Measurements from ENCODE around the gene ACYP2. TPM values are rescaled to one million over a fixed set of nuclear protein-coding genes. Genes with fewer than 3 reads are reported as not detected.

ACYP2 gene
- total RNA-seq, 4 donors from 2014 or later: 15.4 to 28.7 (median 22.7) TPM

DNA sequence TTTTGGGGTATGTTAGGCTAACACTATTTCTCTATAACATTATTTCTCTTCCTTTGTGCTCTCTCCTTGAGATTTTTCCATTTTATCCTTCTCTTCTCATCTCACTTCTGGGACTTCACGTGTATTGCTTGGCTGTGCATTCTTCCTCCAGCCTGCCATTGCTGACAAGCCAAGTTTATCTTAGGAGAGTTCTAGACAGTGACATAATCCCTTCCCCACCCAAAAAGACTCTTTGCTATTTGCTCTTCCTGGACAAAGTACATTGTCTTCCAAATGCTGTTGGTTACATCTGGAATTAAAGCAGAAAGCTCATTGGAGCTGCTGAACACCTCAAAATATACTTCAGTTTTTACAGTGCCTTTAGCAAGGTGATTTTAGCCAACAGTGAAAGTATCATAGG lies 131.7 kb downstream of the ACYP2 start:
- H3K27ac ChIP-seq (replicated peaks in 1 of 4): peak overlapping the region; percentile 2 to 59 (median 40)
- no peak for DNase-seq (ENCODE audit: extremely low spot score)
- H3K9me3 ChIP-seq: no peaks in the 10 kb centered on the region
- H3K36me3 ChIP-seq: no peaks in the 10 kb centered on the region
- no peak overlapping the region for H3K4me3 ChIP-seq
- H3K4me1 ChIP-seq: peaks cover 5 to 28% (median 18%) of the 10 kb centered on the region in 4 donors
- TF ChIP-seq, protein P1, sequence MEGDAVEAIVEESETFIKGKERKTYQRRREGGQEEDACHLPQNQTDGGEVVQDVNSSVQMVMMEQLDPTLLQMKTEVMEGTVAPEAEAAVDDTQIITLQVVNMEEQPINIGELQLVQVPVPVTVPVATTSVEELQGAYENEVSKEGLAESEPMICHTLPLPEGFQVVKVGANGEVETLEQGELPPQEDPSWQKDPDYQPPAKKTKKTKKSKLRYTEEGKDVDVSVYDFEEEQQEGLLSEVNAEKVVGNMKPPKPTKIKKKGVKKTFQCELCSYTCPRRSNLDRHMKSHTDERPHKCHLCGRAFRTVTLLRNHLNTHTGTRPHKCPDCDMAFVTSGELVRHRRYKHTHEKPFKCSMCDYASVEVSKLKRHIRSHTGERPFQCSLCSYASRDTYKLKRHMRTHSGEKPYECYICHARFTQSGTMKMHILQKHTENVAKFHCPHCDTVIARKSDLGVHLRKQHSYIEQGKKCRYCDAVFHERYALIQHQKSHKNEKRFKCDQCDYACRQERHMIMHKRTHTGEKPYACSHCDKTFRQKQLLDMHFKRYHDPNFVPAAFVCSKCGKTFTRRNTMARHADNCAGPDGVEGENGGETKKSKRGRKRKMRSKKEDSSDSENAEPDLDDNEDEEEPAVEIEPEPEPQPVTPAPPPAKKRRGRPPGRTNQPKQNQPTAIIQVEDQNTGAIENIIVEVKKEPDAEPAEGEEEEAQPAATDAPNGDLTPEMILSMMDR (IDR thresholded peaks at IDR 0.05): no peak
- no peak for TF ChIP-seq EP300 (IDR thresholded peaks at IDR 0.05)
- TF ChIP-seq POLR2AphosphoS5 (IDR thresholded peaks at IDR 0.05): peak; percentile 7 to 37
- no peak for TF ChIP-seq POLR2A (IDR thresholded peaks at IDR 0.05; ENCODE audit: low read depth)
- 36% methylated on average over 1 of the region's 1 CpG for WGBS
- no peaks in the 10 kb centered on the region for H3K27me3 ChIP-seq
- intact Hi-C loops (cut with DNase I): no loop called here

DNA sequence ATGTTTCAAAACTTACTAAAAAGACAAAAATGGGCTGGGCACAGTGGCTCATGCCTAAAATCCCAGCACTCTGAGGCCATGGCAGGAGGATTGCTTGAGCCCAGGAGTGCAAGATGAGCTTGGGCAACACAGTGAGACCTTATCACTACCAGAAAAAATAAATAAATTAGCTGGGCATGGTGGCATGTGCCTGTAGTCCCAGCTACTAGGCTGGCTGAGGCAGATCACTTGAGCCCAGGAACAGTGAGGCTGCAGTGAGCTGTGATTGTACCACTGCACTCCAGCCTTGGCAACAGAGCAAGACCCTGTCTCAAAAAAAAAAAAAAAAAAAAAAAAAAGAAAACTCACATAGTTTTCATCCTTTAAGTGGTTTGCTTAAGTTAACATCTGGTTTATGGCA lies 134.2 kb downstream of the ACYP2 start:
- Histone ChIP-seq H3K4me1 (peaks cover 5 to 33% (median 22%) of the 10 kb centered on the region in 4 donors), H3K27ac (replicated peaks in 1 of 4) (no peak overlapping the region), H3K36me3 (no peaks in the 10 kb centered on the region), H3K27me3 (no peaks in the 10 kb centered on the region), H3K4me3 (no peak overlapping the region), H3K9me3 (no peaks in the 10 kb centered on the region)
- intact Hi-C loops (cut with DNase I): no loop called here
- DNase-seq (ENCODE audit: extremely low spot score): no peak
- TF ChIP-seq POLR2AphosphoS5 (IDR thresholded peaks at IDR 0.05) (no peak), EP300 (IDR thresholded peaks at IDR 0.05) (no peak), POLR2A (IDR thresholded peaks at IDR 0.05; ENCODE audit: low read depth) (no peak)
- TF ChIP-seq, protein P1 (IDR thresholded peaks at IDR 0.05): no peak

DNA sequence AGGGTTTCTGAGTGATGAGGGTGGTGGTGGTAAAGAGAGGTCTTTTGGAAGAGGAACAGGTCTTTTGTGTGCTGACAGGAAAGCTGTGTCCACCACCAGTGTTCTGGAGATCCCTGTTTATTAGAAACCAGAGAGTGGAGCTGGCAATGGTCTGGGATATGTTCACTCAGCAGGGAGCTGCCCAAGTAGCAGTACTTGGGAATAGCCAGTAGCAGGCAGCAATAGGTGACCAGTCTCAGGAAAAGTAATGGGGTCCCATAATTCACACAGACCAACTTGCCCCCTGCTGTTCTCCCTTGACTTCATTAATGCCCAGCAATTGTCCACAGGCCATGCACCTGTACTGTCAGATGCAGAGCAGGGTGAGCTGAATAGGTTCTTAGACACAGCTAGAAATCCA lies 138.8 kb downstream of the ACYP2 start:
- H3K36me3 ChIP-seq: no peaks in the 10 kb centered on the region
- H3K27me3 ChIP-seq: no peaks in the 10 kb centered on the region
- TF ChIP-seq EP300 (IDR thresholded peaks at IDR 0.05): no peak
- H3K4me1 ChIP-seq: peaks cover 0 to 34% (median 19%) of the 10 kb centered on the region in 4 donors
- H3K4me3 ChIP-seq: no peak overlapping the region
- no peak overlapping the region for H3K27ac ChIP-seq (replicated peaks in 1 of 4)
- no peaks in the 10 kb centered on the region for H3K9me3 ChIP-seq
- intact Hi-C loops (cut with DNase I): no loop called here
- DNase-seq (ENCODE audit: extremely low spot score): no peak

DNA sequence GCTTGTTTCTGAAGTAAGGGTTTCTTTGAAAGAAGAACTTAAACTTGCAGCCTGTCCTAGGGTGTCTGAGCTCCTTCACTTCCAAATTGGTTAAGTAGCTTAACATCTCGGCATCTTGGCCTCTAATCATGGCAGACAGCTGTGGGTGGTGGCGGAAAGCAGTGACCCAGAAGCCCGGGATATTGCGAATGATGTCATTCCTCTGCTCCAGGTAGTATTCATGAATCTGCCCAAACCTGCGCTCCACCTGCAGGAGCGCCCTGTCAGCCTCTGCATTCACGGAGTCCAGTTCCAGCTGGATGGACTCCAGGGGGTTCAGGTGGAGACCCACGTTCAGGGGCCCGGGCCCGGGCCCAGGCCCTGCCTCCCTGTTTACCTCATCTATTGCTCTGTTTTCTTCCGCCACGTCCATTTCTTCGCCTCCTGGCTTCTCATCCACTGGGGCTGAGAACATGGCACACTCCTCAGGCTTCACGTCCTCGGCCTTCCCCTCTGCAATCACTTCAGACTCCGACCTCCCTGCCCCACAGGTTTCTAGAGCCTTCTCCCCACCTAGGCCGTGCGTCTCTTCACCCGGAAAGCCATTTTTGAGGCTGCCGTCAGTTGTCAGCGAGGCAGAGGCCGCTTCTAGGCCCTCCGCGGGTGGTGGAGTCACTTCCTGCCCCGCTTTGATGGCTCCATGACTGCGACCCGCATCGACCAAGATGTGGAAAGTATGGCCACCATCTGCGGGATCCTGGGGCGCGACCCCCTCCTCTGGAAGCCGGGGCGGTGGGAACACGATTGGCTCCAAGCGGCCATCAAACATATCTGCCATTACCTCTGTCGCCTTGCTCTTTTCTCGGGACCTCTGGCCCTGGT lies 140.0 kb downstream of the ACYP2 start:
- Histone ChIP-seq H3K27me3 (no peaks in the 10 kb centered on the region), H3K9me3 (no peaks in the 10 kb centered on the region), H3K36me3 (no peaks in the 10 kb centered on the region), H3K4me3 (no peak overlapping the region), H3K4me1 (peaks cover 0 to 26% (median 17%) of the 10 kb centered on the region in 4 donors), H3K27ac (replicated peaks in 1 of 4) (no peak overlapping the region)
- TF ChIP-seq EP300 (IDR thresholded peaks at IDR 0.05): no peak
- TF ChIP-seq POLR2AphosphoS5 (IDR thresholded peaks at IDR 0.05): no peak
- TF ChIP-seq POLR2A (IDR thresholded peaks at IDR 0.05; ENCODE audit: low read depth): no peak
- TF ChIP-seq, protein P1 (IDR thresholded peaks at IDR 0.05): no peak
- WGBS: 96% methylated on average over 37 of the region's 37 CpGs
- DNase-seq (ENCODE audit: extremely low spot score): no peak
- intact Hi-C loops (cut with DNase I): no loop called here

DNA sequence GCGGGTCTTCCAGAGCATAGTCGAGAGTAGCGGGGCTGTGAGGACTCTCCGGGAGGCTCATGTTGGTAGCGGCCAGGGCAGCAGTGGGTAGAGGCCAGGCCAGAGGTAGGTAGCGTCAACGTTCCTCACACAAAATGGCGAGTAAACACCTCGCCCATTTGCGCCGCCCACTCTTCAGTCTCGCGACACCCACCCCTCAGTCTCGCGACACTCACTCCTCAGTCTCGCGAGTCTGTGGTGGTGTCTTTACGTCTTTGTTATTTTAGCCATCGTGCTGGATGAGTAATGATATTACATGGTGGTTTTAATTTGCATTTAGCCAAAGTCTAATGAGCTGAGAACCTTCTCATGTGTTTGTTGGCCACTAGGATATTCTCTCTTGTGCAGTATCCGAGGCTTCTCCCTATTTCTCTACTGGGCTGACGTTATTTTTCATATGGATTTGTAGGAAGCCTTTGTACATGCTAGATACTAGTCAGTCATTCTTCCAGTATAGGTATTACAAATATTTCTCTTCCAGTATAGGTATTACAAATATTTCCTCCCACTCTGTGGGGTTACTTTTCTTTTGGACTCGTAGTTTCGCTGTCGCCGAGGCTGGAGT lies 140.8 kb downstream of the ACYP2 start, which contains the start of gene TSPYL6:
TSPYL6 (minus strand) TSS at position 139 of the 604 bp plus-strand sequence; CDS start at position 61, 78 bp downstream.
- intact Hi-C loops (cut with DNase I): no loop called here
- no peak for TF ChIP-seq POLR2AphosphoS5 (IDR thresholded peaks at IDR 0.05)
- TF ChIP-seq, protein P1 (IDR thresholded peaks at IDR 0.05): no peak
- TF ChIP-seq POLR2A (IDR thresholded peaks at IDR 0.05; ENCODE audit: low read depth): no peak
- TF ChIP-seq EP300 (IDR thresholded peaks at IDR 0.05): no peak
- Histone ChIP-seq H3K4me1 (peaks cover 0 to 26% (median 13%) of the 10 kb centered on the region in 4 donors), H3K27me3 (no peaks in the 10 kb centered on the region), H3K4me3 (no peak within 1 kb of the TSS), H3K36me3 (no peaks in the 10 kb centered on the region), H3K27ac (replicated peaks in 1 of 4) (no peak within 1 kb of the TSS), H3K9me3 (no peaks in the 10 kb centered on the region)
- 97% methylated on average over 25 of the region's 25 CpGs for WGBS
- DNase-seq (ENCODE audit: extremely low spot score): no peak
